GM18867 (cell line): ENCODE measurements around the gene ARID5A.

ENCODE experiments used
- ATAC-seq: cut with Tn5 transposase; IDR thresholded peaks from one replicate; pipeline ENCODE4 v1.9.1; 2021; ENCODE audit warnings: mild to moderate bottlenecking, moderate library complexity; ENCODE audit not compliant: unreplicated experiment

The ARID5A gene

DNA sequence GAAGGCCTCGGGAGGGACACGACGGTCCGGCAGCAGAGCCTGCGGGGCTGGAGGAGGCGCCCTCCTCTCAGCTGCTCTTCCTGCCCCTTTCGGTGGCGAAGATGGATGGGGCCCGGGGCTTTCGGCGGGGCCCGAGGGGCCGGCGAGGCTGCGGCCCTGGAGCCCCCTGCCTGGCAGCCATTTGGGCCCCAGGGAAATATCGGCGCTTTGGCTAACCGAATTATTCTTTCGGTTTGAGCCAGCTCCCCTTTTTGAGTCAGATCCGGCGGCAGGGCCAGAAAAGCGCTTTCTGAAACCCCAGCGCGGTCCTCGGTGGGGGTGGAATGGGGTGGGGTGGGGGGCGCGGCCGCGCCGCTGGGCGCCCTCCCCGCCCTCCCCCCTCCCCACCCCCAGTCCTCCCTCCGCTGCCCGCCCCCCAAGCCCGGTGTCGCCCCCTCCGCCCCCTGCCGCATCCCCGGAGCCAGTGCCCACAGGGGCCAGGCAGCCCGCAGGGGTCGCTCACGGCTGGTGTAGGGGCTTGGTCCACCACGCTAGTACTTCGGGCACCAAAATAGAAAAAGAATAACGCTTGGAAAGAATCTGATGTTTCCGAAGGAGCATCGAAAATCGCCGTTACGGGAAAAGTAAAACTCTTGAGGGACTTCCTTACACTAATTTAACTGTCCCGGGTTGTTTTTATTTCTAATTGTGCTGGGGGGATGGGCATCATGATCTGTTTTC is 9.1 kb upstream of the ARID5A start:
- peak; percentile 32 for ATAC-seq

DNA sequence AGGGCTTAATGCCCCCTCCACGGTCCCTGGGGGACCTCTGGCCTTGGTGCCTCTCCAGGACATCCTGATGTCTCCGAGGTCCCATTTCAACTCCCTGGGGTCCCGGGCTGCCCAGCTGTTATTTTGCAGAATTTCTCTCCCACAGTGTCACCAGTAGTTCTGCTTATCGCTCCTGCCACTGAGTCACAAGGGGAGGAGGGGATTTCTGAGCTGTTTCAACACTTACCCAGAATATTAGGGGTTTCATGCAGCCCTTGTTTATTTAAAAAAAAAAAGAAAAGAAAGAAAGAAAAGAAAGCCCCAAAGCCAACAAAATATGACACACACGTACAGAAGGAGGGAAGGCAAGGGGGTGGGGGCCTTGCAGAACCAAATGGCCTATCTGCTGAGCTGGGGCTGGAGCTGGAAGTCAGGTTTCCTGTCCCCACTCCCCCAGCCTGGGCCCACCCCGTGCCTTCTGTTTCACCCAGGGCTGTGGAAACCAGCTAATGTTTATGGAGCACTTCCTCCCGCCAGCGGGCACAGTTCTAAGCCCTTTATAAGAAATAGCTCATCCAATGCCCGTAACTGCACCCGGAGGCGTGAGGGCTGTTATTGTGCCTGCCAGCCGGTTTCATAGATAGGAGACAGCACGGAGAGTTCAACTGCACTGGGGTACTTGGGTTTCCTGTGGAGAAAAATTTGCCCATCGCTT is 8.4 kb upstream of the ARID5A start:
- ATAC-seq: no peak

DNA sequence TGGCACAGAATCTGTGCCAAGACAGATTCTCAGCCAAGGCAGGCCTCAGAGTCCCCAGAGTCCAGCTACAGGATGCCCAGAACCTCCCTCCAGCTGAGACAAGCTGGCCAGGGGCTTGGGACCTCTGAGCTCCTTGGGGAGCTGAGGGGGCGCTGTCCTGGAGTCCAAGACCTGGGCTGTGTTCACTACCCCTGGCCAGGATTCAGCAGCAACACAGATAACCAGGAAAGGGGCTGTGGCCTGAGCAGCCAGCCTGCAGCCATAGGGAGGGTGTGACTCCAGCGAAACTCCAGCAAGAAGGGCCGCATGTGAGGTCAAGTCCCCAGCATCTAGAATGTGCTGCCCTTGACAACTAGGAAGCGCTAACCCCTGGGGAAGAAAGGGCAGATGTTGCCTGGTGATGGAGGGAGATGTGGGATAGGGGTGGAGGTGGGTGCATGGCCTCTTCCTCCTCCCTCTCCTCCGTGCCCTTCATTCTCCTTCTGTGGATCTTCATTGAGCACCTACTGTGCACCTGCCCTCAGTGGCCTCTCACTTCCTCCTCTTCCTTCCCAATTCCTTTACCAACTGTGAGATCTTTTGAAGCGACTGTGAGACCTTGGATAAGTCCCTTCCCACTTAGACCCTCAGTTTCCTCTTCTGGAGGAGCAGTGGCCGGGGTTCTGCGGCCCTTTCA is 7.7 kb upstream of the ARID5A start:
- no peak for ATAC-seq

DNA sequence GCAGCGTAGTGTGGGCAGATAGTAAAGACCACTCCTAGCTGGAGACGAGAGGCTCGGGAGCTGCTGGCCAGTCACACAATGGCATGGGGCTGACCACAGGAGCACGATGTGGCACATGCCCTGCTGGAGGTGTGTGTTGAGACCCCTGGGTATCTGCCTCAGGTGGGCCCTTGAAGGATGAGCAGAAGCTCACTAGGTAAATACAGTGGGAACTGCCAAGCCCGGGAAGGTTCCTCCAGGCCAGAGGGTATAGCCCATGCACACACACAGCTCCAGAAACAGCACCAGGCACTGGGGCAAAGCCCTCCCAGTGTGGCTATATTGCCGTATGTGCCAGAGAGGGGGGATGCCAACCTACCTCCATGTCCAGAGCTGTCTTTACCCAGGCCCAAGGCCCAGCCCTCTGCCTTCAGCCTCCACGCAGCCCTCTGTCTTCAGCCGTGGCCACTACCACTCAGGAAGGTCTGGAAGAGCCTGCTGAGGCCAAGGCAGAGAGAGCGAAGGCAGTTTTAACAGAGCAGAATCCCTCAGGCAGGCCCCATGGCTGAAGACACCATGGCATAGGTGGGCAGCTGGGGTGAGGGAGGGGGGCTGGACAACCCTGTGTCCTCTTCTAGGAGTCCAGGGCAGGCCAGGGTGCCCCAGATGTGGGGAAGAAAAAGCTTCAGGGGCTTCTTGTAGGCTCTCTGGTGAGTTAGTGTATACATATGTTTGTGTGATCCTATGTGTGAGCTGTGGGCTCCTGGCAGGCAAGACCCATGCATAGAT is 7.0 kb upstream of the ARID5A start:
- ATAC-seq: no peak

DNA sequence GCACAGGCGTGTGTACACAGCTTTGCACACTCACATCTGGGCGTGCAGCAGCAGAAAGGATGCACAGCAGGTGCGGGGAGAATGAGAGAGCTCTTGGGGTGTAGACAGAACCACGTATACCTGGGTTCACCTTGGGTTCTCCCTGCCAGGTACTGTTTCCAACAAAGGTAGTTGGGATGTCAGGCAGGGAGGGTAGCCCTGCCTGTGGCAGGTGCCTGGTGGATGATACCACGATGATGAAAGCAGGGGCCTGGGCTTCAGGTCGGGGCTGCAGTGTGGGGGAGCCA is 6.5 kb upstream of the ARID5A start:
- ATAC-seq: no peak

DNA sequence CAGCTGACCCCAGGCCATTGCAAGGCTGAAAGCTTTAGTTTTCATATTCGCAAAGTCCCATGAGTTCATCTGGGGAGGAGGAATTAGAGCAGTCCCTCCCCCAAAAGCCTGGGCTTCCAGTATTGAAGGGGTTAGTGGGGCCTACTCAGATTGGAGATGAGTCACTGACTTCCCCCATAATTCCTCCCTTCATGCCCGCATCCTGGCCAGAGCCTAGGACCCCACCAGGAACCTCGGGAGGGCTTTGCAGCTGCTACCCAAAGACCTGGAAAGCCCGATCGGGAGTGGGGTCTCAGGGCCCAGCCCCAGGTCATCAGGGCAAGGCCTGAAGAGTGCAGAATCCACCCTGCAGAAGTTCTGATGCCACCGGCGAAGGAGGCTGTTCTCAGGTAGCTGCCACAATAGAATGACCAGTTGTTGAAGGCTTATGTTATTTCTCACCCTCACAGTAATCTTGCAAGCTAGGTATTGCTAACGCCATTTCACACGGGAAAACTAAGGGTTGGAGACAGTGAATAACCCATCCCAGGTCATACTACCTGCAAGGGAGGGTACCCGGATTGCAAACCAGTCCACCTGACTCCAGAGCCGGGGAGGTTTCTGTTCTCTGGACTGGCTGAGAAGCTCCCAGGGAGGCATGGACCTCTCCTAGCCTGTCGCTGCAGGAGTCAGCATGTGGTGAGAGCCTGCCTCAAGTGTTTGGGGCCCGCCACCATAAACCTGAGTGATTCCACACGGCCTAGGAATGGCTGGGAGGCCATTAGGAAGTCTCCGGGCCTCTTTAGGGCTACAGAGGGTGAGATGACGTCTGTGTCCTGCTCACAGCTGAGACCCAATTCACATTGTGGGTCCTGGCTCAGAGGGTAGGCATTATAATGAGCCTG is 5.8 kb upstream of the ARID5A start:
- no peak for ATAC-seq

DNA sequence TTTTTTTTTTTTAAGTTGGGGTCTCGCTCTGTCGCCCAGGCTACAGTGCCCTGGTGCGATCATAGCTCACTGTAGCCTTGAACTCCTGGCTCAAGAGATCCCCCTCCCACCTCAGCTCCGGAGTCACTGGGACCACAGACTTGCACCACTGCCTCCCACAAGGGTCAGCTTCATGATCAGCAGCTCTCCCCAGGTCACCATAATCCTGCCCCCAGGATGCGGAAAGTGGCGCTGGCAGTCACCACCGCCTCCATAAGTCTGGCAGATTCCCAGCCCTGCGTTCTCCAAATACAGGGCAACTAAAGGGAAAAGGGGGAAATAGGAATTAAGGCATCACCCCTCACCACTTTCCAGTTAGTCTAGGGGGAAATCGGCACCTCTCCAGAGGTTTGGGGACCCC is 5.2 kb upstream of the ARID5A start:
- no peak for ATAC-seq

DNA sequence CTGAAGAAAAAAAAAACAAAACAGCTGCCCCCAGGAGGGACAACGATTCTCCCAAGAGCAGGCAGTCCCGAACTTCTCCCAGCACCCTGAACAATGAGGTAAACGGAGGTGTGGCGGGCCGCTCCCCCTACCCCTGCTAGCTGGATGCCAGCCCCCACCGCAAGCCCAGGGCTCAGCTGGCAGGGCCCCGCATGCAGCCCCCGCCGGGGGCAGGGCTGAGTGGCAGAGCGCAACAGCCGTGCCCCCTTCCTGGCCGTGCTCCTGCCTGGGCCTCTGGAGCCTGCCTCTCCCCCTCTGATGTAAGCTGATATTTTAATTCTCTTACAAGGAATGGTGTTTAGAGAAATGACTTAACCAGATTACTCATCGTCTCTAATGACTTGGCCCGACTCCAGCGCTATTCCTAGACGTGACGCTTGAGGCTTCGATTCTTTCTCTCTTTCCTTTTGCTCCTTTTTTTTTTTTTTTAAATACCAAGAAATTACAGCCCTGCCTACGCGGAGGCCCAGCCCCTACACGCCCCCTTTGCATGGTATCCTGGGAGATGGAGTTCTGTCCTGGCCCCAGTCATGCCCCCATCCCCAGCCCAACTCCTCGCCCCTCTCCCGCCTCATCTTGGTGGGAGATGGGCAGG is 4.6 kb upstream of the ARID5A start:
- peak; percentile 32 for ATAC-seq

DNA sequence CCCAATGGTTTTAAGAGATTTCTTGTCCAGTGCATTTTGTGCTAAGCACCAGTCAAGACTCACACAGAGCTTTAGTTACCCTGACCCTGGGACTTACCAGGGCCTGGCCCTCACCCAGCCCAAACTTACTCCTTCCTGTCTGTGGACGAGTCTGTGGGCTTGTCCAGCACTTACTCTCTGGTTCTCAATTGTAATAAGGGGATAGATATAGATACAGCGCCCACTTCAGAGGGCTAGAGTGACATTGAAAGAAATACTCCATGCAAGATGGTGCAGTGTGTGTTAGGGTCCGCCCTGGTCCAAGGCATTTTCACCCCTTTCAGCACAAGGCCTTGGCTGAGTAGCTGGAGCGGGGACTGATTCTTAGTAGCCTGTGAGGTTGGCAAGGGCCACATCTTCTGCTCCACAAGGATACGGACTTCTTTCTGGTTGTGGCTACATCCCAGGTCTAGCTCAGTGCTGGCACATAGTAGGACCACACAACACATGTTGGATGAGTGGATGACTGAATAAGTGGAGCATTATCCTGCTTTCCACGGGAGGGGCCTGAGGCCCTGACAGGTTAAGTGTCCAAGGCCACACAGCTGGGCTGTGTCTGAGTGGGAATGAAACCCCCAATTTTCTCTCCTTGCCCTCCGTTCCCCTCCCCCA is 3.8 kb upstream of the ARID5A start:
- no peak for ATAC-seq

DNA sequence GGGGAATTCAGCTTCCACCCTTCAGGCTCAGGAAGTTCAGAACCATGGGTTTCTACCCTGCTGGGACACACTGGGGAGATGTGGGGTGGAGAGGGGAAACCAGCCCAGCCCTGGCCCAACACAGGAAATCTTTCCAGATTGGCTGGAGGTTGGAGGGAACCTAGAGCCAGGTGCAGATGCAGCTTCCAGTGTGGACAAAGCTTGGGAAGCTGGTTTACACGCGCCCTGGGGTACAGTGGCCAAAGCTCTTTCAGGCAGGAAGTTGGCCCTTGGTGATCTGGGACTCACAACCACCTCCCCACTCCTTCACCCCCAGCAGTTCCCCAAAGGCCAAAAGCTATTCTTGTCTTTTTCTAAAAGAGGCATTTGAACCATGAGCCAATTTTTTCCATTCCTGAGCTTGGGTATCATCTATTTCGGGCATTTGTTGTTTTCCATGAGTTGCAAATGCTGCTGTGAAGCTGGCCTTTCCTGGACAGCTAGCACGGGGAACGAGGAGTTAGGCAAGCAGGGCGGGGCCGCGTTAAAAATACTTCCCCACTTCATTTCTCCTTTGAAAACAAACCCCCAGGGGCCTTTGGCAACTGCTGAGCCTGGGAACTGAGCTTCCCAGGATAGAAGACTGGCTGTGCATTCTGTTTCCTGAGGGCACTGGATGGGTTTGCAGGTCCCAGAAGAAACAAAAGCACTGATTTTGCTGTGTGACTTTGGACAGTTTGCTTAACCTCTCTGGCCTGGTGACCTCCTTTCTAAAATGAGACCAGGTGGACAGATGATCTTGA is 3.1 kb upstream of the ARID5A start:
- no peak for ATAC-seq

DNA sequence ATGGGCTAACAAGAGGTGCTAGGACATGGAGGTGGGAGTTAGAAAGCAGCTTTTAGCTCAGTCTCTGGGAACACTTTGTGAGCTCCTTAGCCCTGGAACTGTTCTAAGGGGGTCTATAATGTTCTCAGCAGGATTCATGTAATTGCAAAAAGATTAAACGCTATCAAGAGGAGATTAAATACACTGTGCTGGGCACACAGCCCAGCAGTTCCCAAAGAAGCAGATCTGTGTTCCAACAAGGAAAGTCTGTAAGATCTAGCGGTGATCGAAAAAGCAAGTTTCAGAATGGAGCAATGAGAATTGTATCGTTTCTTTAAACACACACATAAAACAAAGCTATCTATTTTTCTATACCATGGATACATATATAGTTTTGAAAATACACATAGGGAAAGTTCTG is 2.4 kb upstream of the ARID5A start:
- no peak for ATAC-seq

DNA sequence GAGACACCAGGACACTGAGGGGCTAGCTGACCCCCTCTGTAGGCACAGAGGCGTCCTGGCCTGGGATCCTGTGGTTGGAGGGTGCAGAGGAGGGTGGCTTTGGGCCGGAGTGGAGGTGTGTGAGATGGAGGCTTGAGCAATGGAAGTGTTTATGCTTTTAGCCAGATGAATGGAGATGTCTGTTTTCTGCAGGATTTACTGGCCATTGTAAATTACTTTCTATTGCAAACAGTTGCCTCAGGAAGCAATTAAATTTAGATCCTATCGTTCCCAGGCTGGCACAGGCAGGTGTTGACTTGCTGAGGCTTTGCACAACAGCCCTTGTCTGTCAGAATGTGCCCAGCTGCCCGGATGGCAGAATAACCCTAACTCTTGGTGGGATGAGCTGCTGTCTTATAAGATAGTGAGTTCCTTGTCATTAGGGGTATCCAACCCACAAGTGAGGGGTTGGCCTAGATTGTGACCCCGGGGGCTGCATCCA is 1.8 kb upstream of the ARID5A start:
- no peak for ATAC-seq

DNA sequence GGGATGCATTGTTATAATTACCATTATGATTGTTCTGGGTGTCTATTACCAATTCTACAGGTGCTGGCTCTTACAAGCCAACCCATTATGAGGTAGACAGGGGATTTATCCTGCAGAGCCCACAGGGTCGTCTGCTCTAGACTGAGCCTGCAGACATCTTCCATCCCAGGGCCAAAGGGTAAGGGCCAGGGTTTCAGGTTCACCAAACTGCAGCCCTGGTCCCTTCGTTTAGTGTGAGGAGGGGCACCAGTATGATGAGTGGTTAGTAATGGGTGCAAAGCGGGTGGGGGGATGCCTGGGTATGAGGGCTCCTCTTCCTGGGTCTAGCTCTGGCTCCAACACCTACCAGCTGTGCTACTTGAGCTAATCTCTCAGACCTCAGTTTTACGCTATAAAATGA is 1.2 kb upstream of the ARID5A start:
- no peak for ATAC-seq

DNA sequence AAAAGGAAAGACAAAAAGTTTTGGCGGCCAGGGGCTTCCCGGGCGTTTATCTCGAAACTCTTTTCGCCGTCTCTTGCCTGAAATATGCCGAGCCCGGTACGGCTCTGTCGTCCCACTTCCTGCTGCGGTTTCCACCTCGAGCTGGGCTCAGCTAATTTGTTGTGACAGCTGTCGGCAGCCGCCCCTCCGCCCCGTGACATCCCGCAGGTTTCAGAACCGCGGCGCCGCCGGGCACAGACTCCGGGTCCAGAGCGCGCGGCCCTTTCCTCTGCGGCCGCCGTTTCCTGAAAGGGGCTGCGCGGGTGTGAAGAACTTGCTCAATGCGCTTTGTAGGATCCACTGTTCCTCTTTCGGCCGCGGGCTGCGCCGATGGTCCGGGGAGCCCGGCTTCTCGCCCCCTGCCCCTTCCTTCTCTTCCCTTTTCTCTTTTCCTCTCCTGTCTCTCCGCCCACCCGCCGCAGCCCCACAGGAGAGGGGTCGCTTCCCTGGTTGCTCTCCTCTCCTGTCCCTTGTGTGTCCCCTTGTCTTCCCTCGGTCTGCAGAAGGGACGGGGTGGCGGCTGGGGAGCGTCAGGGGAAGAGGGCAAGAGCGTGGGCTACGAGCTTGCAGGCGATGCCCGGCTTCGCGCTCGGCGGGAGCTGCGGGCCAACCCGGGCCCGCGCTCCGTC is 648 bp downstream of the ARID5A start:
- peak; percentile 60 for ATAC-seq

DNA sequence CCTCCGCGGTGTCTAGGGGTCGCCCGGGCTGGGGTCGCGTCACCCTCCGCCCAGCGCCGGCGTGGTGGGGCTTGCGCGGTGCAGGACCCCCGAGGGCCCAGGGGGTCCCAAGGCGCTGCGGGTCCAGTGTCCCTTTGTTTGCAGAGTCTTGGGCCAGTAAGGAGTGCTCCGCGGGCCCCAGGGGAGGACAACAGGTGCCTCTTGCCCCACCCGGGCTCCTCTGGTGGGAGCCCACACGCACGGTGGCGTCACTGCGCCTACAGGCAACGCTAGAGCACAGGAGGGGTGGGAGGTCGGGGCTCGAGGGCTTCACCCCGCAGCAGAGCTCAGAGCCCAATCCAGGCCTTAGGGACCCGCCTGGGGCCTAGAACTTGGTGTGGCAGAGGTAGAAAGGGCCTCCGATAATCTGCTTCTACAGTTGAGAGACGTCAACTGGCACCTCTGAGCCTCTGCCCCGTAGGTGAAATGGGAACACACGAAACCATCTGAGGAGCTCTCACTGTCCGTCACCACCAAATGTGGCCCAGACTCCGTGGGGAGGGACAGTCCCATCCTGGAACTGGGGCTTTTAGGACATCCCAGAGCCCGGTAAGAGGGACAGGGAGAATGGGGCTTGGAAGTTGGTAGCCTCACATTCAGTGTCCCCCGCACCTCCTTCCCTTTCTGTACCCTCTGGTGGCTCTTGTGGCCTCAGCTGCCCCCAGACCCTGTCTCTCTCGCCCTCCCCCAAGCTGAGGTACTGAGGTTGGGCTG is 1.4 kb downstream of the ARID5A start:
- ATAC-seq: peak; percentile 4

DNA sequence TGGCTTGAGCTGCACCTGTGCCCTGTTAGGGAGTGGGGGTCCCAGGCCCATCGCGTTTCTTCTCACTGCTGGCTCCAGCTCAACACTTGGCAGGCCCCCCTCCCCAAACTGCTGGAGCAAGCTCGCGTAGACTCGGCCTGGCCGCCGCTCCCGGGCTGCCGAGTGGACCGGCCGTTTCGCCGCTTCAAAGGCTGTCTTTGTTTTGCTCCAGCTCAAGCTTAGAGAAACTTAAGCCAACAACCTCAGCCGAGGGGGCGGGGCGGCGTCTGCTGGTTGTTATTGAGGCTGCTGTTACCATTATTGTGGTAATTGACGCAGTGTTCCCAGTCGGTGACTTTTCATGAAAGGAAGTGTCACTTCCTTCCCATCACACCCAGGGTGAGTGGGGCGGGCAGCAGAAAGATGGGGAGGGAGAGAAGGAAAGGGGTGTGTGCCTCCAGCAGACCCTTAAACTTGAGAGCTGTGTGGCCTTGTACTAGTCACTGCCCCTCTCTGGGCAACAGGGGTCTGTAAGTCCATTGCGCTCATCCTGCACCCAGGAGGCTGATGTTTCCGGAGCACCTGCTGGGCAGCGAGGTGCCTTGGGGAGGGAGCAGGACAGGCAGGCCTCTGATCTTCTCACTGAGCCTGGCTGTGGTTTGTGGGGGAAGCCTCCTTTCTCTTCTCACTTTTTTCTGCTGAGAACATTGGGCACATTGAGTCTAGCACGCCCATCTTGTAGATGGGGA is 2.1 kb downstream of the ARID5A start:
- ATAC-seq: no peak
